Osteoblast (primary cell): Measurements from ENCODE around the gene MEN1. TPM values are rescaled to one million over a fixed set of nuclear protein-coding genes. Genes with fewer than 3 reads are reported as not detected.

Experiments
- DNase-seq: peaks from one replicate; pipeline ENCODE4 v3.0.0; 2011; ENCODE audit warnings: low spot score, mixed read lengths; ENCODE audit not compliant: insufficient read length; ENCODE audit errors: missing footprints
- H2AFZ ChIP-seq: 2 replicates; pipeline ENCODE4 v1.6.0; 2011; ENCODE audit warnings: mild to moderate bottlenecking, low read length
- H3K27ac ChIP-seq: 2 replicates; pipeline ENCODE4 v1.5.1; 2011; ENCODE audit warnings: mild to moderate bottlenecking, low read depth, low read length, moderate library complexity
- H3K27me3 ChIP-seq: 2 replicates; pipeline ENCODE4 v1.6.0; 2012; ENCODE audit warnings: mild to moderate bottlenecking, control low read depth, inconsistent platforms, low read length, moderate library complexity; ENCODE audit not compliant: insufficient read depth
- H3K36me3 ChIP-seq: 2 replicates; pipeline ENCODE4 v1.5.1; 2011; ENCODE audit warnings: mild to moderate bottlenecking, low read length, control low read depth, moderate library complexity; ENCODE audit not compliant: insufficient read depth
- H3K4me1 ChIP-seq: 2 replicates; pipeline ENCODE4 v1.5.1; 2011; ENCODE audit warnings: mild to moderate bottlenecking, low read length, control low read depth, moderate library complexity; ENCODE audit not compliant: insufficient read depth
- H3K4me2 ChIP-seq: 2 replicates; pipeline ENCODE4 v1.6.0; 2011; ENCODE audit warnings: mild to moderate bottlenecking, low read length; ENCODE audit not compliant: insufficient read depth
- H3K4me3 ChIP-seq: fragments of 200-600 bp; sonication (generic); 3 replicates; pipeline ENCODE4 v1.5.1; 2012; ENCODE audit warnings: mild to moderate bottlenecking, low read length, inconsistent platforms; ENCODE audit not compliant: insufficient read depth
- H3K79me2 ChIP-seq: 2 replicates; pipeline ENCODE4 v1.6.0; 2012; ENCODE audit warnings: mild to moderate bottlenecking, low read length, control low read depth, inconsistent platforms; ENCODE audit not compliant: insufficient read depth
- H3K9me3 ChIP-seq: 2 replicates; pipeline ENCODE4 v1.5.1; 2011; ENCODE audit warnings: low read depth, low read length, control low read depth
- H4K20me1 ChIP-seq: 2 replicates; pipeline ENCODE4 v1.6.0; 2012; ENCODE audit warnings: mild to moderate bottlenecking, low read length, control low read depth; ENCODE audit not compliant: insufficient read depth
- total RNA-seq: library from RNA; depleted of rRNA; stranded (reverse); fragments of >200 nt; gene quantifications from 2 replicates; pipeline ENCODE4 v1.2.3, GENCODE V29; 2012
- TF ChIP-seq, protein P1 (sequence below): IDR thresholded peaks from 2 replicates; pipeline ENCODE4 v1.5.1; 2011; ENCODE audit warnings: mild to moderate bottlenecking, low read depth, low read length, moderate library complexity; ENCODE audit errors: extremely low read depth

Gene MEN1
- total RNA-seq, 1 donor: 12.3 TPM

DNA sequence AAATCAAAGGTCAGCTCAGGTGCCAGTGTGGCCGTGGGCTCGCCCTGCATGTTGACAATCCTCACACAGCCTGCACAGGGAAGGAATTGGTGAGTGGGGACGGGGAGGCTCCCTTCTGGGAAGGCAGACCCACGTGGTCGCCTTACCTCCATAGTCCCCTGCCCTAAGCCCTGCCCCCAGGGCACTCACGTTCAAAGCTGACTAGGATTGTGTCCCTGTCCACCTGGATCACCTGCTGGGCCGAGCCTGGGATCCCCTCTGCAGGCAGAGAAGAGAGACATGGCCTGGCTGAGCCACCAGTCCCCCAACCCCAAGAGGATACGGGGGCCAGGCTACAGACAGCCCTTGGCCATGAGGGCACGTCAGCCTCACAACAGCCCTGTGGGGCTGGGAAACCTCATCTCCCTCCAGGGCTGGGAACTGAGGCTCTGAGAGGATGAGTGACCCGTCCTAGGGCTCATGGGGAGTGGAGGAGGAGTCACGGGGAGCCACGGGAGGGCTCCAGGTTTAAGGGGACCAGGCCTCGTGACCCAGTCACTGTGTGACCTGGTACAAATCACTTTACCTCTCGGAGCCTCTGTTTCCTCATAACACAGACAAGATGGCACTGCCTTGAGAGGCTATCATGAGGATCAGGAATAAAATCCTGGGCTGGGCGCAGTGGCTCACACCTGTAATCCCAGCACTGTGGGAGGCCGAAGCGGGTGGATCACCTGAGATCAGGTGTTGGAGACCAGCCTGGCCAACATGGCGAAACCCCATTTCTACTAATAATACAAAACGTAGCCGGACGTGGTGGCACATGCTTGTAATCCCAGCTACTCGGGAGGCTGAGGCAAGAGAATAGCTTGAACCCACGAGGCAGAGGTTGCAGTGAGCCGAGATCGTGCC lies 19.9 kb downstream of the MEN1 start:
- Histone ChIP-seq H3K27ac (no peak overlapping the region), H3K4me2 (no peak overlapping the region), H4K20me1 (no peaks in the 10 kb centered on the region), H3K4me1 (no peaks in the 10 kb centered on the region), H3K4me3 (no peak overlapping the region), H3K36me3 (no peaks in the 10 kb centered on the region), H3K27me3 (no peaks in the 10 kb centered on the region), H3K9me3 (no peaks in the 10 kb centered on the region), H2AFZ (no peak overlapping the region), H3K79me2 (no peaks in the 10 kb centered on the region)
- DNase-seq: peak; percentile 52
- TF ChIP-seq, protein P1, sequence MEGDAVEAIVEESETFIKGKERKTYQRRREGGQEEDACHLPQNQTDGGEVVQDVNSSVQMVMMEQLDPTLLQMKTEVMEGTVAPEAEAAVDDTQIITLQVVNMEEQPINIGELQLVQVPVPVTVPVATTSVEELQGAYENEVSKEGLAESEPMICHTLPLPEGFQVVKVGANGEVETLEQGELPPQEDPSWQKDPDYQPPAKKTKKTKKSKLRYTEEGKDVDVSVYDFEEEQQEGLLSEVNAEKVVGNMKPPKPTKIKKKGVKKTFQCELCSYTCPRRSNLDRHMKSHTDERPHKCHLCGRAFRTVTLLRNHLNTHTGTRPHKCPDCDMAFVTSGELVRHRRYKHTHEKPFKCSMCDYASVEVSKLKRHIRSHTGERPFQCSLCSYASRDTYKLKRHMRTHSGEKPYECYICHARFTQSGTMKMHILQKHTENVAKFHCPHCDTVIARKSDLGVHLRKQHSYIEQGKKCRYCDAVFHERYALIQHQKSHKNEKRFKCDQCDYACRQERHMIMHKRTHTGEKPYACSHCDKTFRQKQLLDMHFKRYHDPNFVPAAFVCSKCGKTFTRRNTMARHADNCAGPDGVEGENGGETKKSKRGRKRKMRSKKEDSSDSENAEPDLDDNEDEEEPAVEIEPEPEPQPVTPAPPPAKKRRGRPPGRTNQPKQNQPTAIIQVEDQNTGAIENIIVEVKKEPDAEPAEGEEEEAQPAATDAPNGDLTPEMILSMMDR: no peak

DNA sequence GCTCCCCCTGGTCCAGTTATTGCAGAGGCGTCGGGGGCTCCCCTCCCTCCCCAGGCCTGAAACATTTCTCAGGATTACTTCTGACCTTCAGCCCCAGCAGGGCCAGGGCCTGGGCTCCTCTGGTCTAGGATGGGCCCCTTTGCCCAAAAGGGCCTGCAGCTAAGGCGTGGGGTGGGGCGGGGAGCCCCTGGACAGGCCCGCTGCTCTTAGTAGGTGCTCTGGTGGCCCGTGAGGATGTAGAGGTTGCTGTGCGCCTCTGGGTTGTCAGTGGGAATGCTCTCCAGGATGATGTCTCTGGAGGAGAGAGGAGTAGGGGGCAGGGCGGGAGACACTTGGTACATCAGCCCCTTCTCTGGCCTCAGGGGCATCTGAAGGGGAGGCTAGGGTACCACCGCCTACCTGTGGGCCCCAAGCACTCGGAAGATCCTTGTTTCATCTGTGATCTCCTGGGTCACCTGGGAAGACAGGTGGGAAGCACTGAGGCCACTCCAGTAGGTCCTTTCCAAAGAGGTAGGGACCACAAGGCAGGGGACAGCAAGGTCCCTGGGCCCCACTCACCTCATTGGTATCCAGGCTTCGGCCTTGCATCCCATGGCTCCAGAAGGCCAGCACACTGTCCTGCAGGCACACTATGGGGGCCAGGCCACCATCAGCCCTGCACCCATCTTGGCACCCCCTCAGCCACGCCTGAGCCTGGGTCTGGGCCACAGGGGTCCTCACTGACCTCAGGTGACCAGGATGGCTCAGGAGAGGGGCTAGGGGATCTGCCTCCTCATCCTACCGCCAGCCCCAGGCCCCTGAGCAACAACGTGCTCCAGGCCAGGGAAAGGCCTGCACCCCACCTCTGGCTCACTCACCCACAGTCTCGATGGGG lies 20.8 kb downstream of the MEN1 start:
- Histone ChIP-seq H3K27ac (no peak overlapping the region), H3K9me3 (no peaks in the 10 kb centered on the region), H3K4me1 (no peaks in the 10 kb centered on the region), H2AFZ (no peak overlapping the region), H3K79me2 (no peaks in the 10 kb centered on the region), H3K4me3 (no peak overlapping the region), H4K20me1 (no peaks in the 10 kb centered on the region), H3K27me3 (no peaks in the 10 kb centered on the region), H3K4me2 (no peak overlapping the region), H3K36me3 (no peaks in the 10 kb centered on the region)
- peak; percentile 29 for DNase-seq
- TF ChIP-seq, protein P1: no peak

DNA sequence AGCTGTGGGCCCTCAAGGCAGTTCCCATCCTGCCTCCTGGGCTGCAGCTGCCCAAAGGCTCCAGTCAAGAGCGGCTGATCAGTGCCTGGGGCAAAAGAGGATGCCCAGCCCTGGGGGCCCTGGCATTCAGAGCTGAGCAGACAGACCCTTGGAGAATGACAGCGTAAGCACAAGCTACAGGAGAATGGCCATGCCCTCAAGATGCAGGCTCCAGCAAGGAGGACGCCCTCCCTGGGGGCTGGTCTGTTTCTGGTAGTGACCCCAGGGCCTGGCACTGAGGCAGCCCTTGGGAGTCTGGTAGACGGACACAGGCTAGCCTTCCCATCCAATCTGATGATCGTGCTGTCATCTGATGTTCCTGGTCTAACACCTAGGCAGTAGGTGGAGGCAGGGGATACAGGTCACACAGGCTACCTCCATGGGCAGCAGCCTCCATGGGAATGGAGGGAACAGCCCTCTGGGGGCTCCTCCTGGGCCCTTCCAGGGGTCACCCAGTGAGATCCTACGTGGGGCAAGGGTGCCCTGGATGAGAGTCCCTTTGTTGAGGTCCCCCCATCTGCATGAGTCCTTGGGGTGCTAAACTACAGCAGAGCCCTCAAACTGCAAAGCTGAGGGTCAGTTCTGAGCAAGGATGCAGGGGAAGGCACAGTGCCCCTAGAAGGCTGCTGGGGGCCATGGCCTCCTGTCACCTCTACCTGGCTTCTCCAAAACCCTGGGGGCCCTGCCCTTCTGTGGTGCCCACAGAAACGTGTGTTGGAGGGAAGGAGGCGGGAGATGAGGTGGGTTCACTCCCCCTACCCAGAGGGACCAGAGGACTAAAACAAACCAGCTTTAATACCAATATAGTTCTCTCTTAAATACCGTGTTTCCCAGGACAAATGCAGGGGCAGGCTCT lies 21.8 kb downstream of the MEN1 start:
- no peaks in the 10 kb centered on the region for H3K4me1 ChIP-seq
- no peaks in the 10 kb centered on the region for H3K79me2 ChIP-seq
- TF ChIP-seq, protein P1: no peak
- no peak overlapping the region for H3K4me3 ChIP-seq
- no peaks in the 10 kb centered on the region for H3K27me3 ChIP-seq
- peak; percentile 65 for DNase-seq
- H3K9me3 ChIP-seq: no peaks in the 10 kb centered on the region
- no peak overlapping the region for H3K27ac ChIP-seq
- no peaks in the 10 kb centered on the region for H3K36me3 ChIP-seq
- H2AFZ ChIP-seq: no peak overlapping the region
- H3K4me2 ChIP-seq: no peak overlapping the region
- no peaks in the 10 kb centered on the region for H4K20me1 ChIP-seq
